Heart left ventricle (tissue), 13 donors: ENCODE measurements around the gene ISG20.

Source experiments
- POLR2A ChIP-seq, 2 donors: fragments of 450-650 bp; IDR thresholded peaks; one replicate each; pipeline ENCODE4 v1.6.1; 2017; ENCODE audit warnings: antibody characterized with exemption in 2 of 2, mild to moderate bottlenecking in 2 of 2, moderate library complexity in 2 of 2
- TF ChIP-seq, protein P1 (sequence below), 12 donors: fragments of 200-600 bp; sonication (generic) in 4 of 12; IDR thresholded peaks; one replicate each; pipeline versions ENCODE4 v1.5.0 to v1.8.0; 2018 to 2022; ENCODE audit warnings: antibody characterized with exemption in 12 of 12, mild to moderate bottlenecking in 5 of 12
- donor health status: ischemic (EF 13 %, LVEDD 7.1; RV severe dilation, severe dysfunction).
- donor health status: DM: no; HTN: yes; CAD: no.
- donor health status: DM: no; HTN: no; CAD: no.
- donor health status: ischemic (EF 25% LVEDD 6.9; RV normal size, moderate dysfunction).
- donor health status: ischemic (EF 25% LVEDD 5.7; RV mildly dilated, moderate dysfunction).
- donor health status: ischemic (EF 35%, LVEDD 5.7; RV mildly dilated, moderate dysfunction).
- donor health status: nonischemic (EF 11% LVEDD 7.7; RV severe dilation, severe dysfunction).
- donor health status: DM: yes; HTN: yes; CAD: no.
- donor health status: PGD.
- donor health status: ischemic (EF 29% LVEDD 5.4; RV normal size, mild dysfunction).
- donor health status: nonischemic (EF 23%, LVEDD 6.1; RV moderate dilation, normal function).

DNA sequence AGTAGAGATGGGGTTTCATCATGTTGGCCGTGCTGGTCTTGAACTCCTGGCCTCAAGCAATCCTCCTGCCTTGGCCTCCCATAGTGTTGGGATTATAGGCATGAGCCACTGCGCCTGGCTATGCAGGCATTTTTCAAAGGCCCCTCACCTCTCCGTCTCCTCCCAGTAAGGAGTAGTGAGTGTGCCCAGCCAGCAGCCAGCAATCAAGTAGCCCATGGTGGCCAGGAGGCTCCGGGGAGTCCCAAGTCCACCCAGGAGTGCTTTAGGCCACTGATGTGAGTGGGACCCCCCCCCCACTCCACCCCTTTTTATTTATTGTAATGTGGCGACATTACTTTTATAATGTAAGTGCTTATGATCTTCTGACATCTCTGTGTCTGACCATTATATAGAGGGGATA lies 8.1 kb downstream of the ISG20 start:
- TF ChIP-seq, protein P1, sequence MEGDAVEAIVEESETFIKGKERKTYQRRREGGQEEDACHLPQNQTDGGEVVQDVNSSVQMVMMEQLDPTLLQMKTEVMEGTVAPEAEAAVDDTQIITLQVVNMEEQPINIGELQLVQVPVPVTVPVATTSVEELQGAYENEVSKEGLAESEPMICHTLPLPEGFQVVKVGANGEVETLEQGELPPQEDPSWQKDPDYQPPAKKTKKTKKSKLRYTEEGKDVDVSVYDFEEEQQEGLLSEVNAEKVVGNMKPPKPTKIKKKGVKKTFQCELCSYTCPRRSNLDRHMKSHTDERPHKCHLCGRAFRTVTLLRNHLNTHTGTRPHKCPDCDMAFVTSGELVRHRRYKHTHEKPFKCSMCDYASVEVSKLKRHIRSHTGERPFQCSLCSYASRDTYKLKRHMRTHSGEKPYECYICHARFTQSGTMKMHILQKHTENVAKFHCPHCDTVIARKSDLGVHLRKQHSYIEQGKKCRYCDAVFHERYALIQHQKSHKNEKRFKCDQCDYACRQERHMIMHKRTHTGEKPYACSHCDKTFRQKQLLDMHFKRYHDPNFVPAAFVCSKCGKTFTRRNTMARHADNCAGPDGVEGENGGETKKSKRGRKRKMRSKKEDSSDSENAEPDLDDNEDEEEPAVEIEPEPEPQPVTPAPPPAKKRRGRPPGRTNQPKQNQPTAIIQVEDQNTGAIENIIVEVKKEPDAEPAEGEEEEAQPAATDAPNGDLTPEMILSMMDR (IDR thresholded peaks at IDR 0.05) = no peak
- no peak for TF ChIP-seq POLR2A (IDR thresholded peaks at IDR 0.05)
